GM13976 (cell line): ENCODE data around the gene SOX6.

ENCODE experiments used
- DNase-seq: peaks from one replicate; pipeline ENCODE4 v3.0.0; 2012; ENCODE audit warnings: low spot score
- in situ Hi-C: fragments of 300-500 bp; cut with MboI; formaldehyde crosslinking; loops from one replicate; pipeline ENCODE4 v1.12.0; 2022; ENCODE audit warnings: low sequenced_read_pairs, mixed read lengths, inconsistent platforms; ENCODE audit not compliant: unreplicated experiment
- TF ChIP-seq, protein P1 (sequence below): IDR thresholded peaks from 2 replicates; pipeline ENCODE4 v1.5.1; 2012; ENCODE audit warnings: borderline replicate concordance, mild to moderate bottlenecking; ENCODE audit not compliant: insufficient read depth; ENCODE audit errors: extremely low read depth, missing control alignments, control extremely low read depth

The SOX6 gene

DNA sequence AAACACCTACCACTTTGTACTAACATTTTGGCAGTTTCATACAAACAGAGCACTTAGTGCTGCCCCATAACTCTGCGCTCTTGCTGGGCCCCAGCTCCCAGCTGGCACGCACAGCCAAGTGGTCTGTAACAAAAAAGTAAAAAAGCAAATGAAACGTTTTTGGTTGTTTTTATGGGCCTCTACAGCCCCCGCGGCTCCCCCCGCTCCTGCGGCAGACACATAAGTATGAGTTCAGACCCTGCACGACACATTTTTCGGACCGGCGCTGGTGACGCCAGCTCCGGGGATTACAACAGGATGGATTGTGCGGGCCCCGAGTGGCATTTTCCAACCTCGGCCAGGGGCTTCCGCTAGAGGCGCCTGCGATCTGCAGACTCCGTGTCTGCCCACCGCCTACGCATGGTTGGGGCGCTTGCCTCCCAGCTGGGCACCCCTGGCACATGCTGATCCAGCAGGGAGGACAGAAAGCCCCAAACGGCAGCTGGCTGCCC lies 418.2 kb downstream of the SOX6 start:
- TF ChIP-seq, protein P1, sequence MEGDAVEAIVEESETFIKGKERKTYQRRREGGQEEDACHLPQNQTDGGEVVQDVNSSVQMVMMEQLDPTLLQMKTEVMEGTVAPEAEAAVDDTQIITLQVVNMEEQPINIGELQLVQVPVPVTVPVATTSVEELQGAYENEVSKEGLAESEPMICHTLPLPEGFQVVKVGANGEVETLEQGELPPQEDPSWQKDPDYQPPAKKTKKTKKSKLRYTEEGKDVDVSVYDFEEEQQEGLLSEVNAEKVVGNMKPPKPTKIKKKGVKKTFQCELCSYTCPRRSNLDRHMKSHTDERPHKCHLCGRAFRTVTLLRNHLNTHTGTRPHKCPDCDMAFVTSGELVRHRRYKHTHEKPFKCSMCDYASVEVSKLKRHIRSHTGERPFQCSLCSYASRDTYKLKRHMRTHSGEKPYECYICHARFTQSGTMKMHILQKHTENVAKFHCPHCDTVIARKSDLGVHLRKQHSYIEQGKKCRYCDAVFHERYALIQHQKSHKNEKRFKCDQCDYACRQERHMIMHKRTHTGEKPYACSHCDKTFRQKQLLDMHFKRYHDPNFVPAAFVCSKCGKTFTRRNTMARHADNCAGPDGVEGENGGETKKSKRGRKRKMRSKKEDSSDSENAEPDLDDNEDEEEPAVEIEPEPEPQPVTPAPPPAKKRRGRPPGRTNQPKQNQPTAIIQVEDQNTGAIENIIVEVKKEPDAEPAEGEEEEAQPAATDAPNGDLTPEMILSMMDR, result no peak
- in situ Hi-C loops, result no loop called here
- DNase-seq, result no peak

DNA sequence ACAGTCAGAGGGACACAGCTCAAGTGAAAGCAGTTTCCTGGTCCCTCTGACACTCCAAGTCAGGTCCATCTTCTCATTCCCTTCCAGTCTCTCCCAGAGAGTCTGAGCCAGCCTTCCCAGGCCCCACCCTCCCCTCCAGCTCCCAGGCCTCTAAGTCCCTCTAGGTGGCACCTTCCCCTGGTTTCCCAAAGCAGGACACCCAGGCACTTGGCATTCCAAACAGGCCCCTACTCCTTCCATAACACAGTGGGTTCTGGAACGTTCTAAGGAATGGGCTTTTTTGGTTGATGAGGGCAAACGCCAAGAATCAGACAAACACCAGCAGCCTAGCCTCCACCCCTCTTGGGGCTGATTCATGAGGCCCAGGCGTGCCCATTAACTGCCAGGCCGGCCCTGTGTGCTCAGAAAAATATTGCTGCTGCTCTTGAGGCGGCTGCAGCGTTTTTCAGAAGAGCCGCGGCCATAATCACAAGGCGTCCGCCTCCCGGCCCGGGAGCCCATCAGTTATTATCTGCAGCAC lies 418.7 kb downstream of the SOX6 start:
- in situ Hi-C loops, result no loop called here
- TF ChIP-seq, protein P1, result no peak
- no peak for DNase-seq

DNA sequence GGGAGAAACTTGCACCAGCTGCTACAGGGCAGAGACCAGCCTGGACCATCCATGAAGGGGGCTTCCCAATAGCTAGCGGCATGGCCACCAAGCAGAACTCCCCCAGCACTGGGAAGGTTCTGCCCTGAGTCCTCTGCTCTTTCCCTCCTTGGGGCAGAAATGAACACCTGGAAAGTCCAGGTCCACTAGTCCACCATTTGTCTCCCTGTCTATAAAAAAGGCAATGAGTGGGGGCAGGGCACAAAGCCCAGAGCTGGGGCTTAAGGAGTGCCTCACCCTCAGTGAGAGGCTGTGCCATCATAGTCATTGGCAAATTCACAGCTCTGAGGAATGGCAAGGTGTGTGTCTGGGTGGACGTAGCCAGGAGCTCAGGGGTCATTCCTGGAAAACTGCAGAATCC lies 420.3 kb downstream of the SOX6 start:
- DNase-seq, result no peak
- TF ChIP-seq, protein P1, result no peak
- in situ Hi-C loops, result no loop called here

DNA sequence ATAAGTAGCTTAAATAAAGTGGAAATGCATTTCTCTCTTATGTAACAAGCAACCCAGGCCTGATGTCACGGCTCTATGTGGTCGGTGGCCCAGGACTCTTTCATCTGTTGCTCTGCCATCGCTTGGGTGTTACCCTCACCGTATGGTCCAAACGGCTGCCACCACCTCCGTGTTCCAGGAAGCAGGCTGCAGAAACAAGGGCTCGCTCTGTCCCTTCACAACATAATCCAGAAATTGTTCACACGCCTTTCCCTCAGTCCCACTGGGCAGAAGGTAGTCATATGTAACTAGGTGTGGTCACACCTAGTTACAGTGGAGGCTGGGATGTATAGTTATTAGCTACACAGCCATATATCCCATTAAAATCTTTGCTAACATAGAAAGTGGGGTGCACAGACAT lies 421.0 kb downstream of the SOX6 start:
- TF ChIP-seq, protein P1, result no peak
- in situ Hi-C loops, result no loop called here
- DNase-seq, result no peak

DNA sequence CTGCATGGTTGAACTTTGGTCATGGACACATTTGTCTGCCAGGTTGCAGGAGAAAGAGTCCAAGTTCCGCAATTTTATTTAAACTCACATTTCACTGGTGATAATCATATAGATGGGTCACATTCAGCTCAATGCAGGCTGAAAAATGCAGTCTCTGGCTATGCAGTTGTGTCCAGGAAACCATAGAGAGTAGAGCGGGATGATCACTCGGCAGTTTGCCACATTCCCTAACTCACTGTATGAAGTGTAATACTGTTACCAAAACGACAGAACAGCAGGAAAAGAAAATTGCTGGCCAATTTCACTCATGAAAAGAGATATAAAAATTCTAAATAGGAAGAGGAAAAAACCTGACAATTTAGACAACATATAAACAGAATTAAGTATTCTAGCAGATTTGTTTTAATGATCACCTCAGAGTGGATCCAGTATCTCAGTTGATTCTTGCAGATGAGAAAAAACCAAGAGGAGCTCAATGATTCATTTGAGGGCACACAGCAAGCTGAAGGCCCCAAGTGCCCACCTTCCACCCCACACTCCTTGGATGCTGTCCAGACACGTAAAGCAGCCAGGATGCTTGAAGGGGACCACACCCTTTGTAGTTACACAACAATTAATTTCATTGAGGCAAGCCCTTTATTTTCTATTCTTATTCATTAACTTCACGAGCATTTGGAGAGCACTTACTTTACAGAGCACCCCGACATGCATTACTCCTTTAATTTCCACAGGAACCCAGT lies 422.3 kb downstream of the SOX6 start:
- in situ Hi-C loops, result no loop called here
- TF ChIP-seq, protein P1, result no peak

DNA sequence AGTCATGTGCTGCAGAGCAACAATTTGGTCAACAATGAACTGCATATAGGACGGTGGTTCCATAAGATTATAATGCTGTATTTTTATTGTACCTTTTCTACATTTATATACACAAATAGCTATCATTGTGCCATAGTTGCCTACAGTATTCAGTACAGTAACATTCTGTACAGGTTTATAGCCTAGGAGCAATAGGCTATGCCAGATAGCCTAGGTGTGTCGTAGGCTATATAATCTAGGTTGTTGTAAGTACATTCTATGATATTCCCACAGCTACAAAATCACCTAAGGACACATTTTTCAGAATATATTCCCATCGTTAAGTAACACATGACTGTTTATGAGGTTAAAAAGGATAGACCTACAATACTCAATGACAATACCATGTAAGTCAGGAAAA lies 423.9 kb downstream of the SOX6 start:
- in situ Hi-C loops, result no loop called here
- TF ChIP-seq, protein P1, result no peak

More for the DNA sequence above, 422.3 kb downstream of the SOX6 start:
- no peak for DNase-seq

More for the DNA sequence above, 423.9 kb downstream of the SOX6 start:
- no peak for DNase-seq
